HG03066 (cell line): ENCODE results near the gene PAX3.

Experiments
- ATAC-seq: cut with Tn5 transposase; IDR thresholded peaks from one replicate; pipeline ENCODE4 v1.9.1; 2021; ENCODE audit warnings: low read depth; ENCODE audit not compliant: unreplicated experiment

PAX3 gene

GRCh38 chr2:222238072-222238471 is 60.7 kb downstream of the PAX3 start:
- ATAC-seq = no peak

- no peak for ATAC-seq
These were observed 66.0 kb downstream of the PAX3 start for GRCh38 chr2:222232839-222233238.

DNA sequence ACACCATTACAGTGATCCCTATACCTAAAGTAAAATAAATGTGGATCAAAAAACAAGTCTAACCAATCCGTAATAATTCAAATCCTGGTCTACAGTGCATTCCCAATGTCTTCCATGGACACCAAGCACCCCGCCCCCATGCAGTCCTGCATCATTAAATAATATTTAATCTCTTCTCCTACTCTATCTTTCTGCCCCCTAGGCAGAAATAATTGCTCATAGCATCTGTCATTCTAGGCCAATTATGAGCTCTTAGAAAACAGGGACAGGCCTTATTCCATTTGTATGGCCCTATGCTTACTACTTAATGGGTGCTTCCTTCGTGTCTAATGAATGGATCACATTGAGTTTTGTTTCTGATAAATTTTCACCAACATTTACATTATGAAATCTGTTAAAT is 66.4 kb downstream of the PAX3 start:
- ATAC-seq = no peak

DNA sequence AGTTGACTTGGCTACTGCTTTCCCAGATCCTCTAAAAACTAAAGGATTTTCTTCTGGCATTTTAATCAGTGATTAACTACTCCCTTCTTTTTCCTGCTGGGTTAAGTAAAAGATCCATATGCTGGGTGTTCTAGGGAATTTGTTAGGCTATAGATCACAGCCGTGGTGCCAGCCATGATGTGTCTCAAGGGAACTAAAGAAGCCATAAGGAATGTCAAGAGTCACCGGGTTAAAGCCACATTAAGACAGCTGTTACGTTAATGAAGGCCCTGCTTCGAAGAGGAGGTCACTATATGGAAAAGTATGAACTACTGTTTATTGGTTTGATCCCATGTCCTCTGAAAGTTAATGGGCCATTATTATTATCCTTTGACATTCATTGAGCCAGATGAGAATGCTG is 70.7 kb downstream of the PAX3 start:
- no peak for ATAC-seq

- ATAC-seq = no peak
These were observed 80.0 kb downstream of the PAX3 start for GRCh38 chr2:222218786-222219185.

DNA sequence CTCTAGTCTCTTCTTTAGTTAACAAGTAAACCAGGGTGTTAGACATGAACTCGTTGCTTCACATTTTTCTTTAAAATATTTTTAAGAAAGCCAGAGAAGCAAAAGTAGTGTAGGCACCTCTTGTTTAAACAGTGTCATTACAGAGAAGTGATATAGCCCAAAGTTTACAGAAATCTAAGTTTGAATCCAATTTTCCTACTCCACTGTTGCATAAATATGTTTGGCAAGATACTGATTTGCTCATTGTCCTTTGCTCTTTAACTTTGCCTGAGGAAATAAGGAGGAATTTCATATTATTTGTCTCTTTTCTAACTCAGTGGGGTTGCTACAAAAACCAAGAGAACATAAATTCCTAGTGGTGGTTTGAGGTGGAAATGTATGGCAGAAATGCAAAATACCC is 81.1 kb downstream of the PAX3 start:
- ATAC-seq = no peak

GRCh38 chr2:222214885-222215284 is 83.9 kb downstream of the PAX3 start:
- ATAC-seq = no peak

GRCh38 chr2:222213049-222213448 is 85.7 kb downstream of the PAX3 start:
- ATAC-seq = no peak

DNA sequence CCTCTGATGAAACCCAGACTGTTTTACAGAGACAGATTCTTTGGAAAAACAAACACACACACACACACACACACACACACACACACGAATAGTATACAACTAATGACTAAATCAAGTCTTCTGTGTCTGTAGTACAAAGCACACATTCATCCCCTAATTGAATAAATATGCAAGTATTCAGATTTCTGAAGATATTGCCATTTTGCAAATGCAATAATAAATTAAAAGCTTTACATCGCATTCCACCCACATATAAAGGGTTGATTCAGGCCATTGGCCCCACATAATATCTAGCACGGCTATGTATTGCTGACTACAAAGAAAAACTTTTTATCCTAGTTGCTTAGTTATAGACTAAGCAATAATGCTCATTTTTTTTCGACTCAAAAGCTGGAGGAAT is 86.2 kb downstream of the PAX3 start:
- ATAC-seq = no peak

DNA sequence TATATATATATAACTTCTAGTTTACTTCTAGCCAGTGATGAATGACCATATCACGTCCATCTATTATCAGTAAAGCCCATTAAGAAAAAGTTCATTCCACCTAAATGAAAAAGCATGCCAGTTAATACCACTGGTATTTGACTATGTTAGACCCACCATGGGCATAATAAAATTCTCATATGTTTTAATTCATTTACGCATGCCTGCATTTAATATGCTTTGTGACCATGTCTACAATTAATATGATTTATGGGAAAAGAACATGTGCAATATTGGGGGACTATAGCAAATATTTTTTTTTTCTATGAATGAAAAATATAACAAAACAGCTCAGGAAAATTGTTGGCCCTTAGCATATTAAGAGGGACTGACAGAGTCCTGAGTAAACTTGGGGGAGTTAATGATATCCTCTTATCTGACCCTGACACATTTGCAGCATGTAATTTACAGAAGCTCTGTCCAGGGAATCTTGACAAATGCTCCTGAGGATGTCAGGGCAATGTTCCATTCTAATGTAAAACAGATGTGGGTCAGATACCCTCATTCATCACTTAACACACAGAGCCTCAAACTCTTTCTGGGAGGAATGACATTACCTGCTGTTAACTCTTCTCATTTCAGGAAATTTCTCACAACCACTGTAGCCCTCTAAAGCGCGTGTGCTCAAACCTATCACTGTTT is 90.6 kb downstream of the PAX3 start:
- no peak for ATAC-seq

GRCh38 chr2:222205136-222205535 is 93.7 kb downstream of the PAX3 start:
- no peak for ATAC-seq

DNA sequence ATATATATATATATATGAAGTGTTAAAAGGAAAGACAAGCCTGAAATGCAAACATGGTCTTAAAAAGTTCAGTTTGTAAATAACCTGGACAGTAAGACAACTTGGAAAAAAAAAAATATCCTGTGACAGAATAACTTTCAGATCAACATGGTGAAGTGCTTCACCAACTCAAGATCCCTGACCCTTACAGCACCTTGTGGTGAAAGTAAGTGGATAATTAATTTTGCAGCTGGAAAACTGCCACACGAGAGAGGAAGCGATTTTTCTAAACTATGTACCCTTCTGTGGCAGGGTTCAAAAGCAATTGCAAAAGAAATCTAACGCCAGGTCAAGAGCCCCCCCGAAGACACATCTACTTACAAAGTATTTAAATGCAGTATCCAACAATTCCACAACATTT is 95.8 kb downstream of the PAX3 start:
- ATAC-seq = no peak

GRCh38 chr2:222196159-222196558 is 102.6 kb downstream of the PAX3 start:
- ATAC-seq = no peak

- no peak for ATAC-seq
These were observed 104.1 kb downstream of the PAX3 start for GRCh38 chr2:222194669-222195068.

DNA sequence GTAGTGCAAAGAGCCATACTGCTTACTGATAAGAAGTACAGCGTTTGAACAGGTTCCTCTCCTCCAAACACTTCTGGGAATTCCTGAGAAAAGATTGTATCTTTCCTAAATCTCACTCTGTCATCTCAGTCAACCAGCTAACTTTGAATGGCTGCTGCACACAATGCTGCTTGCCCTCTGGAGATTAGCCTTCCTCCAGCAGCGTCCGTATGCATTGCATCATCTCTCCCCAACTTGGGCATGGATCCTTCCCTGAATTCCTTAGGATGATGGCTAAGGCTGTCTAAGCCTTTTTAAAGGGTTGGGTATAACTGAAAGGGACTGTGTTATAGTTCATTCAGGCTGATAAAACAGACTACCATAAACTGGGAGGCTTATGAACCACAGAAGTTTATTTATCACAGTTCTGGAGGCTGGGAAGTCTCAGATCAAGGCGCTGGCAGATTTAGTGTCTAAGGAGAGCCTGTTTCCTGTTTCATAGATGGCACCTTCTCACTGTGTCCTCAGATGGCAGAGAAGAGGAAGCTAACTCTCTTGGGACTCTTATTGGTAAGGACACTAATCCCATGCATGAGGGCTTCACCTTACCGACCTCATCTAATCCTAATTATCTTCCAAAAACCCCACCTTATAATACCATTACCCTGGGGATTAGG is 105.3 kb downstream of the PAX3 start:
- no peak for ATAC-seq

- no peak for ATAC-seq
These were observed 118.2 kb downstream of the PAX3 start for GRCh38 chr2:222180619-222181018.

- no peak for ATAC-seq
These were observed 119.2 kb downstream of the PAX3 start for GRCh38 chr2:222179592-222179991.

DNA sequence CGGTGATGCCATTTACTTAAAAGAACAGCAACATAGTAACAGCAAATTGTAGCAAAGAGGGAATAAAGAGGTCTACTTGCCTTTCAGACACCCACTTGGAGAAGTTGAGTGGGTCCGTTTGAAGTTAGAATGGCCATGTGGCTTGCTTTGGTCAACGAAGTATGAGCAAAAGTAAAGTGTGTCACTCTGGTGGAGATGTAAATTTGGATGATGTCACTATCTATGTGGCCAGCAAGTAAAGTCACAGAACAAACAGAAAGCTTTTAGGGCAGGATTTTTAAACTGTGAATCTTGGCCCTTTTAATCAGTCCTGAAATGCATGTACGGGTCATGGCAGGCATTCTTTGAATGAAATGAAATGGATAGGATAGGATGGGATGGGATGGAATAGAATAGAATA is 120.3 kb downstream of the PAX3 start:
- no peak for ATAC-seq

GRCh38 chr2:222176890-222177289 is 121.9 kb downstream of the PAX3 start:
- ATAC-seq = no peak

- no peak for ATAC-seq
These were observed 124.3 kb downstream of the PAX3 start for GRCh38 chr2:222174450-222174849.

- ATAC-seq = no peak
These were observed 129.5 kb downstream of the PAX3 start for GRCh38 chr2:222169346-222169745.

DNA sequence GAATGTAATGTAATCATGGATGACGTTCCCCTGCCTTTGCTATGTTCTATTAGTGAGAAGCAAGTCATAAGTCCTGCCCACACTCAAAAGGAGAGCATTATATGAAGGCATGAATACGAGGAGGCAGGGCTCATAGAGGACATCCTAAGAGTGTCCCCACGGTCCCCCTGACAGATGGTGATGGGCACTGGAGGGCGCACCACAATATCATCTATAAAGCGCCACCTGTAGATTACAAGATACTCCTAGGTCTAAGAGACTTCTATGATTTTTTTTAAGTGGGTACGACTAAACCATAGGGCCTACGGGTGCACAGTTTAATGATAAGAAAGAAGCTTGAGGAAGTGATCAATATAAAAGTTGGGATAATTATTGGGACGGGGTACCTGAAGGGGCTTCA is 131.0 kb downstream of the PAX3 start:
- no peak for ATAC-seq

- ATAC-seq = no peak
These were observed 137.9 kb downstream of the PAX3 start for GRCh38 chr2:222160944-222161343.
